Endodermal cell (in vitro differentiated cells): ENCODE measurements around the gene OPCML. TPM values are rescaled to one million over a fixed set of nuclear protein-coding genes. Genes with fewer than 3 reads are reported as not detected.

Source experiments
- DNase-seq: peaks from one replicate; pipeline ENCODE4 v3.0.0-alpha.2; 2017
- H3K27ac ChIP-seq: 2 replicates; pipeline ENCODE4 v1.5.1; 2013; ENCODE audit warnings: mild to moderate bottlenecking, low read depth, low read length, moderate library complexity
- H3K27me3 ChIP-seq: 2 replicates; pipeline ENCODE4 v1.6.1; 2013; ENCODE audit warnings: mild to moderate bottlenecking, low read length, moderate library complexity; ENCODE audit not compliant: insufficient read depth, control insufficient read depth, poor library complexity, severe bottlenecking
- H3K36me3 ChIP-seq: 2 replicates; pipeline ENCODE4 v1.7.0; 2013; ENCODE audit warnings: mild to moderate bottlenecking, low read length, moderate library complexity; ENCODE audit not compliant: control insufficient read depth, insufficient read depth
- H3K4me1 ChIP-seq: one replicate; pipeline ENCODE4 v1.7.0; 2013; ENCODE audit warnings: low read length; ENCODE audit not compliant: control insufficient read depth, insufficient read depth
- H3K4me3 ChIP-seq: 2 replicates; pipeline ENCODE4 v1.5.1; 2013; ENCODE audit warnings: mild to moderate bottlenecking, low read length, moderate library complexity
- H3K9ac ChIP-seq: 2 replicates; pipeline ENCODE4 v1.6.1; 2013; ENCODE audit warnings: mild to moderate bottlenecking, low read length, moderate library complexity; ENCODE audit not compliant: poor library complexity, severe bottlenecking; ENCODE audit errors: extremely low read depth
- H3K9me3 ChIP-seq: 2 replicates; pipeline ENCODE4 v1.6.1; 2013; ENCODE audit warnings: mild to moderate bottlenecking, low read length, moderate library complexity; ENCODE audit not compliant: control insufficient read depth
- H3K27ac Mint-ChIP-seq: 2 replicates; pipeline ENCODE4 v1.8.0; 2020; ENCODE audit warnings: mixed read lengths
- H3K27me3 Mint-ChIP-seq: 2 replicates; pipeline ENCODE4 v1.8.0; 2021; ENCODE audit warnings: mild to moderate bottlenecking, mixed read lengths; ENCODE audit not compliant: insufficient read depth
- H3K36me3 Mint-ChIP-seq: 2 replicates; pipeline ENCODE4 v1.8.0; 2020; ENCODE audit warnings: low read depth, mixed read lengths
- H3K4me1 Mint-ChIP-seq: 2 replicates; pipeline ENCODE4 v1.8.0; 2020; ENCODE audit warnings: mixed read lengths
- H3K4me3 Mint-ChIP-seq: 2 replicates; pipeline ENCODE4 v1.8.0; 2020; ENCODE audit warnings: mild to moderate bottlenecking, moderate library complexity, mixed read lengths
- H3K9me3 Mint-ChIP-seq: 2 replicates; pipeline ENCODE4 v1.8.0; 2020; ENCODE audit warnings: mild to moderate bottlenecking, mixed read lengths
- WGBS, 2 experiments: methylation state at CpG; one replicate each; pipeline versions ENCODE4 v1.1.5 to v1.1.7; 2013; ENCODE audit warnings: missing lambda C conversion rate in 2 of 2, mixed read lengths in 1 of 2; ENCODE audit not compliant: insufficient coverage in 1 of 2, insufficient read length in 1 of 2; 5-methylcytosine and 5-hydroxymethylcytosine counted together
- total RNA-seq, 2 donors: library from RNA; stranded (reverse); fragmentation: NEBNext Ultra II Directional in 1 of 2; extraction: Animal tissue kit (Norgen Biotek cat#: 25700) in 1 of 2; gene quantifications; 2 replicates in 1 of 2; 3 replicates in 1 of 2; pipeline ENCODE4 v1.2.1, GENCODE V29; 2021
- TF ChIP-seq, protein P1 (sequence below): fragments of 200-600 bp; sonication (generic); conservative IDR thresholded peaks from 2 replicates; pipeline ENCODE4 v1.5.0; 2021; ENCODE audit warnings: antibody characterized with exemption, mild to moderate bottlenecking

Gene OPCML
- total RNA-seq, 2 donors from 2014 or later, result 0.49 to 0.86 TPM

- Mint-ChIP-seq H3K4me1 (peaks cover 12% of the 10 kb centered on the region), H3K27me3 (no peaks in the 10 kb centered on the region), H3K27ac (no peak overlapping the region), H3K4me3 (no peak overlapping the region), H3K9me3 (no peaks in the 10 kb centered on the region), H3K36me3 (no peaks in the 10 kb centered on the region)
- H3K9me3 ChIP-seq, result no peaks in the 10 kb centered on the region
- no peaks in the 10 kb centered on the region for H3K27me3 ChIP-seq
- TF ChIP-seq, protein P1, sequence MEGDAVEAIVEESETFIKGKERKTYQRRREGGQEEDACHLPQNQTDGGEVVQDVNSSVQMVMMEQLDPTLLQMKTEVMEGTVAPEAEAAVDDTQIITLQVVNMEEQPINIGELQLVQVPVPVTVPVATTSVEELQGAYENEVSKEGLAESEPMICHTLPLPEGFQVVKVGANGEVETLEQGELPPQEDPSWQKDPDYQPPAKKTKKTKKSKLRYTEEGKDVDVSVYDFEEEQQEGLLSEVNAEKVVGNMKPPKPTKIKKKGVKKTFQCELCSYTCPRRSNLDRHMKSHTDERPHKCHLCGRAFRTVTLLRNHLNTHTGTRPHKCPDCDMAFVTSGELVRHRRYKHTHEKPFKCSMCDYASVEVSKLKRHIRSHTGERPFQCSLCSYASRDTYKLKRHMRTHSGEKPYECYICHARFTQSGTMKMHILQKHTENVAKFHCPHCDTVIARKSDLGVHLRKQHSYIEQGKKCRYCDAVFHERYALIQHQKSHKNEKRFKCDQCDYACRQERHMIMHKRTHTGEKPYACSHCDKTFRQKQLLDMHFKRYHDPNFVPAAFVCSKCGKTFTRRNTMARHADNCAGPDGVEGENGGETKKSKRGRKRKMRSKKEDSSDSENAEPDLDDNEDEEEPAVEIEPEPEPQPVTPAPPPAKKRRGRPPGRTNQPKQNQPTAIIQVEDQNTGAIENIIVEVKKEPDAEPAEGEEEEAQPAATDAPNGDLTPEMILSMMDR, result no peak
- H3K4me1 ChIP-seq, result no peaks in the 10 kb centered on the region
- no peak for DNase-seq
- H3K9ac ChIP-seq, result no peak overlapping the region
- no peak overlapping the region for H3K4me3 ChIP-seq
- WGBS, 2 experiments, result 92 to 95% methylated on average over 2 to 5 of the region's 5 CpGs
- H3K27ac ChIP-seq, result no peak overlapping the region
- H3K36me3 ChIP-seq, result no peaks in the 10 kb centered on the region
Measured at GRCh38 chr11:132914600-132914999, 617.7 kb downstream of the OPCML start.

GRCh38 chr11:132913886-132914285, 618.4 kb downstream of the OPCML start:
- WGBS, 2 experiments, result 89 to 93% methylated on average over 6 to 7 of the region's 7 CpGs
- H3K4me1 ChIP-seq, result no peaks in the 10 kb centered on the region
- no peak overlapping the region for H3K4me3 ChIP-seq
- H3K36me3 Mint-ChIP-seq, result no peaks in the 10 kb centered on the region
- no peak overlapping the region for H3K9ac ChIP-seq
- no peaks in the 10 kb centered on the region for H3K9me3 ChIP-seq
- H3K36me3 ChIP-seq, result no peaks in the 10 kb centered on the region
- DNase-seq, result no peak
- no peaks in the 10 kb centered on the region for H3K27me3 ChIP-seq
- H3K27ac Mint-ChIP-seq, result no peak overlapping the region
- no peak overlapping the region for H3K4me3 Mint-ChIP-seq
- H3K27ac ChIP-seq, result no peak overlapping the region
- H3K9me3 Mint-ChIP-seq, result no peaks in the 10 kb centered on the region
- no peaks in the 10 kb centered on the region for H3K27me3 Mint-ChIP-seq
- TF ChIP-seq, protein P1, result no peak
- H3K4me1 Mint-ChIP-seq, result peaks cover 12% of the 10 kb centered on the region

DNA sequence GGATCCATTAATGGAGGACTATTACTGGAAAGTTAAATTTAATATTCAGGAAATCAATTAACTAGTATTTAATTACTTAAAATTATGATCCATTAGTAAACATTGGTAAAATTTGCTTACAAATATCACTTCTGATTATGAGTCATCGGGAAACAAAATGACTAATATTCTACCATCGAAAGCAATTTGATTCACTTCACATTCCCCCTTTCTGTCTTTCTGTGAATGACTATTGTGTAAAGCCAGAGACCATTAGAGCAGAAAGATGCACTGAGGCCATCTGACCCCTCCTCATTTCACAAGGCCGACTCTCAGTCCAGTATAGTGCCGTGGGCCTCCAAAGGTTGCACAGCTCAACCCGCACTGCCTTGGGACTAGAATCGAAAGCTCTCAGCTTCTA, 619.0 kb downstream of the OPCML start:
- H3K27ac Mint-ChIP-seq, result no peak overlapping the region
- no peaks in the 10 kb centered on the region for H3K9me3 Mint-ChIP-seq
- Histone ChIP-seq H3K4me1 (no peaks in the 10 kb centered on the region), H3K27me3 (no peaks in the 10 kb centered on the region), H3K9ac (no peak overlapping the region), H3K36me3 (no peaks in the 10 kb centered on the region), H3K27ac (no peak overlapping the region), H3K9me3 (no peaks in the 10 kb centered on the region), H3K4me3 (no peak overlapping the region)
- H3K4me1 Mint-ChIP-seq, result peaks cover 12% of the 10 kb centered on the region
- DNase-seq, result no peak
- no peaks in the 10 kb centered on the region for H3K27me3 Mint-ChIP-seq
- H3K36me3 Mint-ChIP-seq, result no peaks in the 10 kb centered on the region
- WGBS, 2 experiments, result 96 to 98% methylated on average over 4 to 6 of the region's 6 CpGs
- no peak overlapping the region for H3K4me3 Mint-ChIP-seq
- TF ChIP-seq, protein P1, result no peak
